ENCODE data around the gene KCNA3. TPM values are rescaled to one million over a fixed set of nuclear protein-coding genes. Genes with fewer than 3 reads are reported as not detected.

KCNA3 gene
- total RNA-seq, 3 donors from 2014 or later: 1.5 to 2.7 (median 1.9) TPM

GRCh38 chr1:110647254-110647891 lies 27.4 kb downstream of the KCNA3 start:
- Histone ChIP-seq H3K4me1 (ENCODE audit: low read depth) (no peaks in the 10 kb centered on the region), H3K4me3 (no peak overlapping the region), H3K36me3 (ENCODE audit: low read depth) (no peaks in the 10 kb centered on the region), H3K9me3 (no peaks in the 10 kb centered on the region)
- DNase-seq (no peak), ATAC-seq (peak; percentile 54)
- no peak for TF ChIP-seq CTCF (IDR thresholded peaks at IDR 0.05)
- intact Hi-C loops (cut with DNase I, micrococcal nuclease): no loop called here

DNA sequence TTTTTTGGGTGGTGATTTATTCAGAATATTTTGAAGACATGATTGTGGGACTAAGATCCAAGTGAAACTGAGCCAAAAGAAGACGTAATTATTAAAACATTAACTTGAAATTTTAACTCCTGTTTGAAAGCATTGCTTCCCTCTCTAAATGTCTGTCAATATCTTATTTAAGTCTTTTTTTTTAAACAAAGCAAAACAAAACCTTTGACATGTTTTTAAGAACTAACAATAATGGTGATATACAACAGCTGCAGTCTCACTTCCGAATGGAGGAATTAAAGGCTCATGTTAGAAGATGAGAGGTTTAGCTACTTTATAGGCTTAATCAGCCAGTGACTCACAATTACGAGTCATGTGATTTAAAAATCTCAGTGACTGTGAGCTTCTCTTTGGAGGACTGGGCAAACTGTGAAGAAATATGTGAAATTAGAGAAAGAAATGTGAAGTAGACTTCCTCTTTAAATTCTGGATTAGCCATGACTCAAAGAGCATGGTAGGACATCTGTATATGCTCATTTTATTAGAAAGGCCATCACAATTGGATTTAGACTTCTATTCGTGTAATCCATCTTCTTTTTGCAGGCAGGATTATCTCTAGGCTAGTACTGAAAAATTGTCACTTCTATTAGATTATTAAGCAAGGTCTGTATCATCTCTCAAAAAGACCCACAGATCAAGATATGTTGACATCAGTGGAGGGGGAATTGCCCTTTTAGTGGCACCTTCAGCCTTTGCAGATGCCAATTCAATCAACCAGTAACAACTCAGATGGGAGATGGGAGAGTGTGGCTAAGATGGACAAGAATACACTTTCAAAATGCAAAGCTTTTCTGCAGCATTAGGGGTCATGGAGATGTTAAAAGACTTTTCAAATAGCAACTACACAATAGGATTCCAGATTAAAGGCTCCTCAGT lies 28.7 kb downstream of the KCNA3 start:
- H3K36me3 ChIP-seq (ENCODE audit: low read depth): no peaks in the 10 kb centered on the region
- H3K9me3 ChIP-seq: no peaks in the 10 kb centered on the region
- H3K4me3 ChIP-seq: no peak overlapping the region
- H3K4me1 ChIP-seq (ENCODE audit: low read depth): no peaks in the 10 kb centered on the region
- ATAC-seq (peak; percentile 41), DNase-seq (no peak)
- TF ChIP-seq CTCF (IDR thresholded peaks at IDR 0.05): no peak
- intact Hi-C loops (cut with DNase I, micrococcal nuclease): no loop called here

DNA sequence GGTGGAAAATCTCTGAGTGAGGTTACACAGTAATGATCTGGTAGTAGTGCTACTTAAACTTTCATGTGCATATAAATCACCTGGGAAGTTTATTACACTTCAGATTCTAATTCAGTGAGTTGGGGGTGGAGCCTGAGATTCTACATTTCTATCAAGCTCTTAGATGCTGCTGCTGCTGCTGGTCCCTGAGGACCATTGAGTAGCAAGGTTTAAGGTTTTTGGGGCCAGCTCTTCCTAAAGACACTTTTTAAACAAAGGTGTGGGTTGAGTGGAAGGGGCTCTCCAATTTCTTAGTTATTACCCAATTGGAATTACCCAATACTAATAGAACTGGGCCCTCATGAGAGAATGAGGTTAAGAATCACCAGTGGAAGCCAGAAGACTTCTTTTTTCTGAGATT lies 29.5 kb downstream of the KCNA3 start:
- no peak for DNase-seq
- no peak overlapping the region for H3K4me3 ChIP-seq
- no peaks in the 10 kb centered on the region for H3K36me3 ChIP-seq (ENCODE audit: low read depth)
- intact Hi-C loops (cut with DNase I, micrococcal nuclease): no loop called here
- no peaks in the 10 kb centered on the region for H3K4me1 ChIP-seq (ENCODE audit: low read depth)
- no peak for TF ChIP-seq CTCF (IDR thresholded peaks at IDR 0.05)
- no peaks in the 10 kb centered on the region for H3K9me3 ChIP-seq
- no peak for ATAC-seq

DNA sequence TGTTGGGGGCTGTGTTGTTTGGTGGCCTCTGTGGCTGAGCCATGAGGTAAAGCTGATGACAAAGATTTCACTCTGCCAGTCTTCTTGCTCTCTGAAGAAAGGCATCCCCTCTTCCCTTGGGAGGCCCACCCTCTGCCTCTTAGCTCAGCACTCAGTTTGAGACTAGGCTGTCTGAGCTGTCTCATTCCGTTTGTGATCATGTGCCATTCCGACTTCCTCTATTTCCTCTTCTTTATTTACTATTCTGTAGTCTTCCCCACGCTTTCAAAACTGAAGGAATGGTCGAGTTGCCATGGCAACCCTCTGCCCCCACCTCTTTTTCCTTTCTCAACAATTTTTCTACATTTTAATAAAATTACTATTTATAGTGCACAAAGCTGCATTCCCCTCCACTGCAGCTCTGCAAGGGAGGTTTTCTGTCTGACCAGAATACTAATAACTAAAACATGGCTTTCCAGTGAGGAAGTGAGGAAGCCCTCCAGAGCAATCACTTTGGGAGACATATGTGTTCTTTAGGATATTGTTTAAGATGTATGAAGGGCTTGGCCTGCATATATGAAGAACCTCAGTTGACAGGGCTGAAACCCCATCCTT lies 30.8 kb downstream of the KCNA3 start:
- no peak for ATAC-seq

More for the DNA sequence above, 30.8 kb downstream of the KCNA3 start:
- no peak for DNase-seq
- intact Hi-C loops (cut with DNase I, micrococcal nuclease): no loop called here
- TF ChIP-seq CTCF (IDR thresholded peaks at IDR 0.05): no peak
- H3K9me3 ChIP-seq: no peaks in the 10 kb centered on the region
- no peak overlapping the region for H3K4me3 ChIP-seq
- no peaks in the 10 kb centered on the region for H3K36me3 ChIP-seq (ENCODE audit: low read depth)
- no peaks in the 10 kb centered on the region for H3K4me1 ChIP-seq (ENCODE audit: low read depth)
